ENCODE results near the gene CTDSPL.
"Not testable (repeated sequence)": the region's sequence is repeated elsewhere in the genome, so short reads cannot be mapped to it uniquely, and the experiment has no call there.

Gene CTDSPL

GRCh38 chr3:37967260-37967881 is 105.7 kb downstream of the CTDSPL start:
- DNase-seq (ENCODE audit: low read depth in 2 of 2) = peak in 1 of 2 donors; percentile 12

- DNase-seq (ENCODE audit: low read depth in 2 of 2) = no peak
Measured at GRCh38 chr3:37968199-37968598, 106.5 kb downstream of the CTDSPL start.

- DNase-seq (ENCODE audit: low read depth in 2 of 2) = no peak
Measured at GRCh38 chr3:37968813-37969595, 107.3 kb downstream of the CTDSPL start.

GRCh38 chr3:37969596-37970100 is 108.0 kb downstream of the CTDSPL start:
- DNase-seq (ENCODE audit: low read depth in 2 of 2) = no peak

- DNase-seq (ENCODE audit: low read depth in 2 of 2) = no peak
Measured at GRCh38 chr3:37970802-37971201, 109.1 kb downstream of the CTDSPL start.

- DNase-seq (ENCODE audit: low read depth in 2 of 2) = no peak
Measured at GRCh38 chr3:37971467-37971866, 109.8 kb downstream of the CTDSPL start.

- DNase-seq (ENCODE audit: low read depth in 2 of 2) = not testable (repeated sequence)
Measured at GRCh38 chr3:37972056-37972455, 110.4 kb downstream of the CTDSPL start.

- no peak for DNase-seq (ENCODE audit: low read depth in 2 of 2)
Measured at GRCh38 chr3:37973246-37974054, 111.8 kb downstream of the CTDSPL start.

GRCh38 chr3:37974121-37975083 is 112.7 kb downstream of the CTDSPL start:
- peak; percentile 39 to 46 for DNase-seq (ENCODE audit: low read depth in 2 of 2)

GRCh38 chr3:37979541-37980461 is 118.1 kb downstream of the CTDSPL start:
- DNase-seq (ENCODE audit: low read depth in 2 of 2) = no peak

GRCh38 chr3:37980462-37981347 is 119.0 kb downstream of the CTDSPL start:
- DNase-seq (ENCODE audit: low read depth in 2 of 2) = no peak

- DNase-seq (ENCODE audit: low read depth in 2 of 2) = no peak
Measured at GRCh38 chr3:37981348-37981664, 119.6 kb downstream of the CTDSPL start.

- DNase-seq (ENCODE audit: low read depth in 2 of 2) = no peak
Measured at GRCh38 chr3:37982331-37982730, 120.7 kb downstream of the CTDSPL start.

GRCh38 chr3:37984051-37984450 is 122.4 kb downstream of the CTDSPL start:
- DNase-seq (ENCODE audit: low read depth in 2 of 2) = no peak

- no peak for DNase-seq (ENCODE audit: low read depth in 2 of 2)
Measured at GRCh38 chr3:37984596-37984995, 122.9 kb downstream of the CTDSPL start.

- no peak for DNase-seq (ENCODE audit: low read depth in 2 of 2)
Measured at GRCh38 chr3:37985637-37986320, 124.1 kb downstream of the CTDSPL start.

GRCh38 chr3:37986479-37987314 is 125.0 kb downstream of the CTDSPL start:
- DNase-seq (ENCODE audit: low read depth in 2 of 2) = no peak

- DNase-seq (ENCODE audit: low read depth in 2 of 2) = no peak
Measured at GRCh38 chr3:37987315-37987697, 125.6 kb downstream of the CTDSPL start.

Data from stimulated activated CD8-positive, alpha-beta memory T cell treated with anti-CD3 and anti-CD28 coated beads, Interleukin-15, amount 100 ng/mL, for 4 hours (primary cell).